Left ventricle myocardium superior (tissue), 1 donor: Measurements from ENCODE around the gene SGMS1. TPM values are rescaled to one million over a fixed set of nuclear protein-coding genes. Genes with fewer than 3 reads are reported as not detected.
A peak's percentile ranks its signal among the peaks of the same experiment; 100 is the strongest.
"Not testable (repeated sequence)": the region's sequence is repeated elsewhere in the genome, so short reads cannot be mapped to it uniquely, and the experiment has no call there.

Source experiments
- ATAC-seq: fragments of 200-7000 bp; cut with Tn5 transposase; one replicate; pipeline ENCODE4 v1.9.1; 2020; ENCODE audit warnings: mild to moderate bottlenecking, moderate library complexity
- DNase-seq: peaks from one replicate; pipeline ENCODE4 v3.0.0-alpha.2; 2020
- intact Hi-C: fragments of 100-400 bp; cut with micrococcal nuclease; formaldehyde crosslinking; loops from one replicate; pipeline ENCODE4 v1.11.0; 2022
- total RNA-seq: library from RNA; stranded (reverse); fragmentation: NEBNext Ultra II Directional; extraction: Animal tissue kit (Norgen Biotek cat#: 25700); gene quantifications from one replicate; pipeline ENCODE4 v1.2.1, GENCODE V29; 2021
- donor health status: DM: no; HTN: yes; CAD: no; lungs with severe emphysema.

Gene SGMS1
- total RNA-seq, 1 donor from 2014 or later = 21.9 TPM

DNA sequence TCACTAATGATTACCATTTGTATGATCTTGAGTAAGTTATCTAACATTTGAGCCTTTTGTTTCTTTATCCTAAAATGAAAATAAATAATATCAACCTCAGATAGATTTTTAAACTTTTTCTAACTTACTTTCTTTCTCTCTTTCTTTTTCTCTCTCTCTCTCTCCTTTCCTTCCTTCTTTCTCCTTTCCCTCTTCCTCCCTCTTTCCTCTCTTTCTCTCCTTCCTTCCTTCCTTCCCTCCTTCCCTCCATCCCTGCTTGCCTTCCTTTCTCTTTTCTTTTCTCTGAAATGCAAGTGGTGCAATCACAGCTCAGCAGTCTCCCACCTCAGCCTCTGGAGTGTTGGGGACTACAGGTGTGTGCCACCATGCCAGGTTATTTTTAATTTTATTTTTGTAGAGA, 239.5 kb downstream of the SGMS1 start:
- intact Hi-C loops = no loop called here
- DNase-seq = no peak
- ATAC-seq = no peak

GRCh38 chr10:50382576-50383023, 241.2 kb downstream of the SGMS1 start:
- DNase-seq = no peak
- intact Hi-C loops = no loop called here
- ATAC-seq = peak; percentile 83

DNA sequence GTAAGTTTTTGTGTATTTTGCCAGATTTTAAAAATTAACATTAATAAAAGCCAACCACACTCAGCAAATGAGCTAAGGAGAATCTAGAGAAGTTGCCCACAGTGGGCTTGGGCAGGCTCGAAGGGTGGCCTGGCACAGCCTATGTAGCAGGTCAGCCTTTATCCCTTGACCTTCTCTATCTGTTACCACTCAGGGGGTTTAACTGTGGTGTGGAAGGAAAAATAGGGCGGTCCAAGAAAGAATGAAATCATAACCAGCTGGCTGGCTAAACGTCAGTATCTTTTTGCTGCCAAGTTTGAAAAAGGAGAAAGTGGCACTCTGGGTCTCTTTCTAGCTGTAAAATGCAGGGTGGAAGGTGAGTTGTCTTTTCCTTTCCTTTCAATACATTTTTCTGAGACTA, 242.1 kb downstream of the SGMS1 start:
- intact Hi-C loops = no loop called here
- ATAC-seq (peak; percentile 53), DNase-seq (no peak)

DNA sequence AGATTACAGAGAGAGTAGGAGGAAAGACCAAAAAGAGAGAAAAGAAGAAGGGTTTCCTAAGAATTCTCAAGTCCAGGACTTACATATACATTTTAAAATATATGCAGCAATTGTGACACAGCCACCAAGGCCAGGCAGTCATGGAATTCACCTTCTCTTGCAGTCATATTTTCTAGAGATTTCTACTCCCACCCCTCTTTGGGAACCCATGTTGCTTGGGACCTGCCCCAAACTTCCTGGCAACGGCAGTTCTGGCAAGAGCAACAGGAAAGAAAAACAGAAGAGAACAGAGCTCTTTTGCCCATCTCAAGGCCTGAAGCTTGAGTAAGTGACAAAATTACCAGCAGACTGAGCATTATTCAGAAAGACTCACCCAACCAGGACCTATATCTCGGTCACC, 244.1 kb downstream of the SGMS1 start:
- peak; percentile 30 for DNase-seq
- intact Hi-C loops = no loop called here
- ATAC-seq = no peak

DNA sequence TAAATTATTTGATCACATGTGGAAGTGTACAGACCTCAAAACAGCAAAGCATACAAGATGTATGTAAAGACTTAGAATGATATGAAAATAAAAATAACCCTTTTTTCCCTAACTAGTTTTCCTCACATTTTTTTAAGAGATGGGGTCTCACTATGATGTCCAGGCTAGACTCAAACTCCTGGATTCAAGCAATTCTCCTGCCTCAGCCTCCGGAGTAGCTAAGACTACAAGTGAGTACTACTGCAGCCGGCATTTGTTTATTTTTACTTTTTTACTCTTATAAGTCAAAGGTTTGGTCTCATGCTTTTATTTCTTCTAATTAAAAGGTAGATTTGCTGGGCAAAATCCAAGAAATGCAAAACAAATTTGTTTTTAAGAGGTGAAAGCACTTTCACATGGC, 248.0 kb downstream of the SGMS1 start:
- DNase-seq (no peak), ATAC-seq (no peak)
- intact Hi-C loops = no loop called here

DNA sequence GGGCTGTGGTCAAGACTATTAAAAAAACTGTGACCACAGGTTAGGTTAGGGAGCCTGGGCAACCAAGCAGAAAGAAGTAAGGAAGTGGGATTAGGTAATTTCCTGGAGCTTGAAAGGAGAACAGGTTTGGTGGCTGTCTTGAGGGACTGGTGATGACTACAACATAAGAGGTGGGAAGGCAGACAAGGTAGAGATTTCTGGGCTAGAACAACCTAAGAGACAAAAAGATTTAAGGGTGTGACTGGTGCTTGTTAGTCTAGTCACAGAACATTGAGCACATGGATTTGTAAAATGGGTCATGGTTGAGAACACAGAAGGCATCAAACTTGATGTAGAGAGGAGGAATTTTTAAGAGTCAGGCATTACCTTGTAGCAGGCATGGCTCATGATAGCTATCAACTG, 248.7 kb downstream of the SGMS1 start:
- intact Hi-C loops = no loop called here
- no peak for DNase-seq

GRCh38 chr10:50373821-50374501, 249.8 kb downstream of the SGMS1 start:
- peak; percentile 81 for ATAC-seq
- intact Hi-C loops = no loop called here
- no peak for DNase-seq

More for the DNA sequence above, 248.7 kb downstream of the SGMS1 start:
- no peak for ATAC-seq

DNA sequence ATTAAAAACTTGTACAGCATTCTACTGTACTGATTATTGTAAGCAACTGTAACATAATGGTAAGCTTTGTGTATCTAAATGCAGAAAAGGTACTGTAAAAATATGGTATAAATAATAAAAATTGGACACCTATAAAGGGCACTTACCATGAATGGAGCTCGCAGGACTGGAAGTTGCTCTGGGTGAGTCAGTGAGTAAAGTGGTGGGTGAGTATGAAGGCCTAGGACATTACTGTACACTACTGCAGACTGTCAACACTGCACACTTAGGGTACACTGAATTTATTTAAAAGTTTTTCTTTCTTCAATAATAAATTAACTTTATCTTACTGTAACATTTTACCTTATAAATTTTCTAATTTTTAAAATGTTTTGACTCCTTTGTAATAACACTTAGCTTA, 253.8 kb downstream of the SGMS1 start:
- intact Hi-C loops = no loop called here
- ATAC-seq (no peak), DNase-seq (no peak)

GRCh38 chr10:50367732-50368131, 256.0 kb downstream of the SGMS1 start:
- ATAC-seq = peak; percentile 32
- no peak for DNase-seq
- intact Hi-C loops = no loop called here

DNA sequence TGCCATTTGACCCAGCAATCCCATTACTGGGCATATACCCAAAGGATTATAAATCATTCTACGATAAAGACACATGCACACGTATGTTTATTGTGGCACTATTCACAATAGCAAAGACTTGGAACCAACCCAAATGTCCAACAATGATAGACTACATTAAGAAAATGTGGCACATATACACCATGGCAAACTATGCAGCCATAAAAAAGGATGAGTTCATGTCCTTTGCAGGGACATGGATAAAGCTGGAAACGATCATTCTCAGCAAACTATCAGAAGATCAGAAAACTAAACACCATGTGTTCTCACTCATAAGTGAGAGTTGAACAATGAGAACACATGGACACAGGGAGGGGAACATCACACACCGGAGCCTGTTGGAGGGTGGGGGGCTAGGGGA, 257.3 kb downstream of the SGMS1 start:
- DNase-seq, intact Hi-C loops, ATAC-seq: not testable (repeated sequence)

DNA sequence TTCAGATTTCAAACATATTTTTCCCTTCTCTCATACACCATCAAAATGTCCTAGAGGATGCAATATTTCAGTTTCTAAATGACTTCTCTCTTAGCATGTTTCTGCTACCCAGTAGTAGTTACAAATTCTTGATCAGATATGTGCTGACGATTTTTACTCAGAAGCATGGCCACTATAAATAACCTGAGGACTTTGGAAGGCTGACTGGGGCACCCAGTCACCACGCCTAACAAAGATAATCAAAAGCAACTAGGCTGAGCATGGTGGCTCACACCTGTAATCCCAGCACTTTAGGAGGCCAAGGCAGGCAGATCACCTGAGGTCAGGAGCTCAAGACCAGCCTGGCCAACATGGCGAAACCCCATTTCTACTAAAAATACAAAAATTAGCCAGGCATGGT, 259.0 kb downstream of the SGMS1 start:
- DNase-seq, intact Hi-C loops: not testable (repeated sequence)
- ATAC-seq = peak; percentile 25

GRCh38 chr10:50362547-50363125, 261.1 kb downstream of the SGMS1 start:
- DNase-seq (no peak), ATAC-seq (no peak)
- intact Hi-C loops = no loop called here

DNA sequence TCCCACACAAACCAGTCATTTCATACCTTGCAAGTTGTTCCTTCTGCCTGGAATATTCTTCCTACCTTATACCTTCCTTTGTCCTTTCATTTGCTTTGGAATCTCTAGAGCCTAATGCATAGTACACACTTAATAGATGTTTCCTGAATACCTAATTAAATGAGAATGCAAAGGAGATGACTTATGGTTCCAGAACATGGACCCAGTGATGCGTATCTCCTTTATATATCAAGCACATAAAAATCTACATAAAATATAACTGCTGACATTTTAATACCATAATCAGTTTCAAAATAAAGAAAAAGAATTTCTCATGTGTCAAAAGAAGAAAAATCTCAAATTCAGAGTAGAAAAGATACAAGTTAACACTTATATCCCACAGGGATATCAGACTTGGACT, 261.8 kb downstream of the SGMS1 start:
- intact Hi-C loops = no loop called here
- ATAC-seq (no peak), DNase-seq (no peak)

GRCh38 chr10:50360077-50360850, 263.5 kb downstream of the SGMS1 start:
- ATAC-seq (peak; percentile 65), DNase-seq (no peak)
- intact Hi-C loops = loop anchor here (1.0 kb wide), 1 partner anchor 19 kb away; no protein-coding TSS in a partner anchor

DNA sequence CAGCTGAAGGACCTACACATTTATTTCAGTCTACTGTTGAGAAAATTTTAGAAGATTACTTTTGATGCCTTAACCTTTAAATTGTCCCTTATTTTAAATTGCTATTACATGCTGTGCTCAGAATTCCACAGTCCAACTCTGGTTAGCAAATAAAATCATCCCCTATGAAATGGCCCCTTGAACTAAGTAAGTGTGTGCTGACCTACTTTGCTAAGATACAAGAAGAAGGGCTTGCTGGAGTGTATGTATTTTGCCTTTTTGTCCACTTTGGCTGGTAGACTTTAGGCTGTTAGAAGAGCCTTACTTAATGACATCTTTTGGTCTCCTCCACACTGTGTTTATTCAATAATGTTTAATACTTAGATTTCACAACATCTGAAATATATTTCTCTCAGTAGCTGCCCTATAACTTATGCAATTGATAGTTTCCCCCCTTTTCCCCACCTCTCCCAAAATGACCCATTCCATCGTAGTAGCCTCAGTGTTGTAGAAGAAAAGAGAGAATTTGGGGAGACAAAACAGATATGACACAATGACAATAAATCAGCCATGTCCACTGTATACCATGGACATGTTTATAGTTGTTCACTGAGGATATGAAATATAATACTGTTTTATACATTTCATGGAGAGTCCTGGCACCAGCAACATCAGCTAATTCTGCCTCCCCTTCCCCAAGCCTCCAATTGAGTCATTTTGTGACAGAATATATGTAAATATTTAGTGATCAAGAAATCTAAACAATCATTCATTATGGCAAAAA, 264.6 kb downstream of the SGMS1 start:
- ATAC-seq (no peak), DNase-seq (no peak)
- intact Hi-C loops = no loop called here

DNA sequence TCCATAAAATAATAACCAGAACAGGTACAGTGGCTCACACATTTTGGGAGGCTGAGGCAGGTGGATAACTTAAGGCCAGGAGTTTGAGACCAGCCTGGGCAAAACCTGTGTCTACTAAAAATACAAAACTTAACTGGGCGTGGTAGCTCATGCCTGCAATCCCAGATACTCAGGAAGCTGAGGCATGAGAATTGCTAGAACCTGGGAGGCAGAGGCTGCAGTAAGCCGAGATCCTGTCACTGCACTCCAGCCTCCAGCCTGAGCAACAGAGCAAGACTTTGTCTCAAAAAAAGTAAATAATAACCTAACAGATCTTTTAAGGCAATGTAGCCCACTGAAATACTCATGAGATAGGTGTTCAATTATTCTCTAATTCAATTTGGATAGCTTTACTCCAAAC, 265.3 kb downstream of the SGMS1 start:
- intact Hi-C loops = no loop called here
- DNase-seq (no peak), ATAC-seq (no peak)

DNA sequence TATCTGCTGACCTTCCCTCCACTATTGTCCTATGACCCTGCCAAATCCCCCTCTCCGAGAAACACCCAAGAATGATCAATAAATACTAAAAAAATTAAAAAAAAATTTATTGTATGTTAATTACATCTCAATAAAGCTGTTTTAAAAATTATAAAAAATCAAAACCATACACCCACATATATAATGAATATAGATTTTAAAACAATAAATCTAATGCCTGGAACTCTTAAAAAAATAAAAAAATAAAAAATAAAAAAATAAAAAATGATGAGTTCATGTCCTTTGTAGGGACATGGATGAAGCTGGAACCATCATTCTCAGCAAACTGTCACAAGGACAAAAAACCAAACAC, 267.3 kb downstream of the SGMS1 start:
- ATAC-seq, intact Hi-C loops: not testable (repeated sequence)

GRCh38 chr10:50355693-50356480, 267.9 kb downstream of the SGMS1 start:
- DNase-seq, ATAC-seq, intact Hi-C loops: not testable (repeated sequence)

More for the DNA sequence above, 267.3 kb downstream of the SGMS1 start:
- not testable (repeated sequence) for DNase-seq
